Measurements from ENCODE around the gene OR5AN1. TPM values are rescaled to one million over a fixed set of nuclear protein-coding genes. Genes with fewer than 3 reads are reported as not detected.

Gene OR5AN1
- total RNA-seq, 2 donors from 2014 or later: not detected

DNA sequence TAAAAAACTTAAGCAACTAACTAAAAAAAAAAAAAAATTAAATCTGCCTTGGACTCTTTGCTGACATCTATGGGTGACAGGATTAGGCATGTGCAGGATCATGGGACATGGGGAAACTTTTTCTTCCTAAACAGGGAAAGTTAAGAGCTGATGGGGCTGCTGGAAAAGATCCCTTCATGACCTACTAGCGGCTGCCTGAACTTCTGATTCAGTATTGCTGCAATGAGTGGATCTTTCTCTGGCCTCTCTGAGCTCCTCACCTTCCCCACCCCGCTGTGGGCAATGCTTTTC lies 42.5 kb downstream of the OR5AN1 start:
- Histone ChIP-seq H3K27ac (no peak overlapping the region), H3K36me3 (no peaks in the 10 kb centered on the region), H3K9me3 (no peaks in the 10 kb centered on the region), H3K4me3 (no peak overlapping the region), H3K4me1 (replicated peaks) (no peaks in the 10 kb centered on the region), H3K27me3 (replicated peaks; ENCODE audit: insufficient read depth) (no peaks in the 10 kb centered on the region)
- no peak for TF ChIP-seq POLR2A (IDR thresholded peaks at IDR 0.05)
- 63% methylated on average over 2 of the region's 2 CpGs for WGBS
- no peak for DNase-seq (ENCODE audit: low spot score)
- intact Hi-C loops (cut with DNase I): no loop called here

- Histone ChIP-seq H3K27me3 (replicated peaks; ENCODE audit: insufficient read depth) (no peaks in the 10 kb centered on the region), H3K4me3 (no peak overlapping the region), H3K27ac (no peak overlapping the region), H3K4me1 (replicated peaks) (no peaks in the 10 kb centered on the region), H3K36me3 (no peaks in the 10 kb centered on the region), H3K9me3 (no peaks in the 10 kb centered on the region)
- no peak for DNase-seq (ENCODE audit: low spot score)
- intact Hi-C loops (cut with DNase I): no loop called here
- TF ChIP-seq POLR2AphosphoS5 (IDR thresholded peaks at IDR 0.05) (no peak), POLR2A (IDR thresholded peaks at IDR 0.05) (no peak)
- TF ChIP-seq, protein P1, sequence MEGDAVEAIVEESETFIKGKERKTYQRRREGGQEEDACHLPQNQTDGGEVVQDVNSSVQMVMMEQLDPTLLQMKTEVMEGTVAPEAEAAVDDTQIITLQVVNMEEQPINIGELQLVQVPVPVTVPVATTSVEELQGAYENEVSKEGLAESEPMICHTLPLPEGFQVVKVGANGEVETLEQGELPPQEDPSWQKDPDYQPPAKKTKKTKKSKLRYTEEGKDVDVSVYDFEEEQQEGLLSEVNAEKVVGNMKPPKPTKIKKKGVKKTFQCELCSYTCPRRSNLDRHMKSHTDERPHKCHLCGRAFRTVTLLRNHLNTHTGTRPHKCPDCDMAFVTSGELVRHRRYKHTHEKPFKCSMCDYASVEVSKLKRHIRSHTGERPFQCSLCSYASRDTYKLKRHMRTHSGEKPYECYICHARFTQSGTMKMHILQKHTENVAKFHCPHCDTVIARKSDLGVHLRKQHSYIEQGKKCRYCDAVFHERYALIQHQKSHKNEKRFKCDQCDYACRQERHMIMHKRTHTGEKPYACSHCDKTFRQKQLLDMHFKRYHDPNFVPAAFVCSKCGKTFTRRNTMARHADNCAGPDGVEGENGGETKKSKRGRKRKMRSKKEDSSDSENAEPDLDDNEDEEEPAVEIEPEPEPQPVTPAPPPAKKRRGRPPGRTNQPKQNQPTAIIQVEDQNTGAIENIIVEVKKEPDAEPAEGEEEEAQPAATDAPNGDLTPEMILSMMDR (IDR thresholded peaks at IDR 0.05): no peak
Measured at GRCh38 chr11:59403546-59403945, 44.9 kb downstream of the OR5AN1 start.

- no peak for DNase-seq (ENCODE audit: low spot score)
- Histone ChIP-seq H3K9me3 (no peaks in the 10 kb centered on the region), H3K27me3 (replicated peaks; ENCODE audit: insufficient read depth) (no peaks in the 10 kb centered on the region), H3K36me3 (no peaks in the 10 kb centered on the region), H3K4me3 (no peak overlapping the region), H3K27ac (no peak overlapping the region), H3K4me1 (replicated peaks) (no peaks in the 10 kb centered on the region)
- 79% methylated on average over 2 of the region's 2 CpGs for WGBS
- no peak for TF ChIP-seq POLR2AphosphoS5 (IDR thresholded peaks at IDR 0.05)
- intact Hi-C loops (cut with DNase I): no loop called here
Measured at GRCh38 chr11:59413646-59414045, 55.0 kb downstream of the OR5AN1 start.

GRCh38 chr11:59415111-59415510 lies 56.4 kb downstream of the OR5AN1 start:
- TF ChIP-seq POLR2A (IDR thresholded peaks at IDR 0.05): no peak
- TF ChIP-seq, protein P1 (IDR thresholded peaks at IDR 0.05): no peak
- TF ChIP-seq POLR2AphosphoS5 (IDR thresholded peaks at IDR 0.05): no peak
- intact Hi-C loops (cut with DNase I): no loop called here
- WGBS: 65% methylated on average over 1 of the region's 1 CpG

DNA sequence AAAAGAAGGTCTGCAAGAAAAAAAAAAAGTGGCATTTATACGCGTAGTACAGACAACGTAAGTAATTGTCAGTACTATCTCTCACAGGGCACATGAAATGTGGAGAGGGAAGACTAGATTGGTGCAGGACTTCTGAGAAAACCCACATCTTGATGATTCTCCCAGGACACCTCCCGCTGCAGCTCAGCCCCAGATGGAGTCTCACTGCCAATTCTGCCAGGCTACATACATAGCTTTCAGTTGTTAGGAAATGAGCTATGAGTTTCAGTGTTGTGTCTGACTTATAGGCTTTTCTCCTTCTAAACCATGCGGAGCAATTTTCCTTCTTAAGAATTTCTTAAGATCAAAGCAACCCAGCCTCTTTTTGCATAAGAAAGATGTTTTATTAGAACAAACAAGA lies 57.9 kb downstream of the OR5AN1 start:
- TF ChIP-seq, protein P1 (IDR thresholded peaks at IDR 0.05): no peak
- TF ChIP-seq POLR2AphosphoS5 (IDR thresholded peaks at IDR 0.05): no peak
- no peak for TF ChIP-seq POLR2A (IDR thresholded peaks at IDR 0.05)
- Histone ChIP-seq H3K4me1 (replicated peaks) (no peaks in the 10 kb centered on the region), H3K27me3 (replicated peaks; ENCODE audit: insufficient read depth) (no peaks in the 10 kb centered on the region), H3K27ac (no peak overlapping the region), H3K9me3 (no peaks in the 10 kb centered on the region), H3K4me3 (no peak overlapping the region), H3K36me3 (no peaks in the 10 kb centered on the region)
- DNase-seq (ENCODE audit: low spot score): no peak
- 85% methylated on average over 5 of the region's 5 CpGs for WGBS
- intact Hi-C loops (cut with DNase I): no loop called here

More at GRCh38 chr11:59415111-59415510, 56.4 kb downstream of the OR5AN1 start:
- DNase-seq (ENCODE audit: low spot score): no peak
- no peaks in the 10 kb centered on the region for H3K27me3 ChIP-seq (replicated peaks; ENCODE audit: insufficient read depth)
- no peaks in the 10 kb centered on the region for H3K36me3 ChIP-seq
- no peak overlapping the region for H3K4me3 ChIP-seq
- H3K9me3 ChIP-seq: no peaks in the 10 kb centered on the region
- H3K27ac ChIP-seq: no peak overlapping the region
- H3K4me1 ChIP-seq (replicated peaks): no peaks in the 10 kb centered on the region

- no peaks in the 10 kb centered on the region for H3K4me1 ChIP-seq (replicated peaks)
- TF ChIP-seq, protein P1 (IDR thresholded peaks at IDR 0.05): no peak
- TF ChIP-seq POLR2A (IDR thresholded peaks at IDR 0.05) (no peak), POLR2AphosphoS5 (IDR thresholded peaks at IDR 0.05) (no peak)
- no peak overlapping the region for H3K4me3 ChIP-seq
- no peak overlapping the region for H3K27ac ChIP-seq
- no peaks in the 10 kb centered on the region for H3K36me3 ChIP-seq
- H3K9me3 ChIP-seq: no peaks in the 10 kb centered on the region
- 76% methylated on average over 5 of the region's 5 CpGs for WGBS
- intact Hi-C loops (cut with DNase I): no loop called here
- no peaks in the 10 kb centered on the region for H3K27me3 ChIP-seq (replicated peaks; ENCODE audit: insufficient read depth)
- DNase-seq (ENCODE audit: low spot score): no peak
Measured at GRCh38 chr11:59417023-59417422, 58.3 kb downstream of the OR5AN1 start.
